Ovary (tissue), 9 donors: ENCODE data around the gene DRC3. TPM values are rescaled to one million over a fixed set of nuclear protein-coding genes. Genes with fewer than 3 reads are reported as not detected.

Experiments used
- DNase-seq, 5 donors: peaks; one replicate each; pipeline ENCODE4 v3.0.0-alpha.2; 2019 to 2020
- H3K27ac ChIP-seq, 2 donors: fragments of 200-600 bp; one replicate each; pipeline versions ENCODE4 v1.5.1 to v1.8.0; 2019 to 2022
- H3K27me3 ChIP-seq: fragments of 200-600 bp; one replicate; pipeline ENCODE4 v1.8.0; 2022
- H3K36me3 ChIP-seq: fragments of 200-600 bp; sonication (generic); one replicate; pipeline ENCODE4 v1.5.1; 2019
- H3K4me1 ChIP-seq: one replicate; pipeline ENCODE4 v1.8.1; 2013; ENCODE audit warnings: mild to moderate bottlenecking, moderate library complexity; ENCODE audit not compliant: insufficient read depth
- H3K4me3 ChIP-seq: fragments of 200-600 bp; sonication (generic); one replicate; pipeline ENCODE4 v1.5.1; 2017
- H3K9me3 ChIP-seq, 2 donors: fragments of 200-600 bp in 1 of 2; sonication (generic) in 1 of 2; one replicate each; pipeline versions ENCODE4 v1.5.1 to v1.8.1; 2013 to 2019; ENCODE audit warnings: mild to moderate bottlenecking in 1 of 2, moderate library complexity in 1 of 2
- CTCF ChIP-seq, 3 donors: fragments of 450-650 bp in 2 of 3; fragments of 200-600 bp in 1 of 3; IDR thresholded peaks; one replicate each; pipeline versions ENCODE4 v1.5.1 to v1.8.0; 2016 to 2022; ENCODE audit warnings: antibody characterized with exemption in 3 of 3, mild to moderate bottlenecking in 1 of 3
- EP300 ChIP-seq: sonication (generic); formaldehyde crosslinking; IDR thresholded peaks from one replicate; pipeline ENCODE4 v1.6.1; 2017; ENCODE audit warnings: antibody characterized with exemption
- POLR2A ChIP-seq: fragments of 450-650 bp; IDR thresholded peaks from one replicate; pipeline ENCODE4 v1.6.1; 2017; ENCODE audit warnings: antibody characterized with exemption, mild to moderate bottlenecking, moderate library complexity
- WGBS, 3 donors: extraction: QIAGEN DNeasy Blood & Tissue Kit in 1 of 3; methylation state at CpG; one replicate each; pipeline versions ENCODE4 v1.1.5 to v1.1.7; 2013 to 2017; 5-methylcytosine and 5-hydroxymethylcytosine counted together
- intact Hi-C, 4 donors: fragments of 100-400 bp; cut with DNase I; formaldehyde crosslinking; loops; one replicate each; pipeline versions ENCODE4 v1.11.0 to v1.15.1; 2022 to 2023
- polyA plus RNA-seq, 2 donors: library from polyadenylated mRNA; stranded (reverse); fragments of 200-250 nt in 1 of 2; fragments of 350-450 nt in 1 of 2; fragmentation: Illumina TruSeq in 1 of 2; extraction: RNeasy Lipid Tissue Mini Kit (QIAGEN cat#74804) in 1 of 2; gene quantifications; one replicate each; pipeline ENCODE4 v1.2.3, GENCODE V29; 2013 to 2014
- total RNA-seq, 7 donors: library from RNA; depleted of rRNA in 2 of 7; stranded (reverse); fragments of >200 nt in 2 of 7; fragmentation: NEBNext Ultra II Directional in 3 of 7; extraction: Animal tissue kit (Norgen Biotek cat#: 25700) in 3 of 7; gene quantifications; one replicate each; pipeline versions ENCODE4 v1.1.0 to v1.2.4, GENCODE V29; 2016 to 2023
- donor health status: DM: no; HTN: no; CAD: no; lungs with moderate emphysema.
- donor health status: DM: no; HTN: no; CAD: no.
- donor health status: Bipolar disorder and iron deficiency.
- donor health status: DM: yes; HTN: yes; CAD: no.
- donor health status: DM: no; HTN: no; CAD: no.
- donor health status: DM: yes; HTN: yes; CAD: no.

The DRC3 gene
- total and polyA plus RNA-seq, 9 donors = 3.6 to 35.3 (median 6.0) TPM

GRCh38 chr17:17983376-17983775 is 10.7 kb downstream of the DRC3 start:
- H3K27ac ChIP-seq = no peak overlapping the region
- intact Hi-C loops = no loop called here

DNA sequence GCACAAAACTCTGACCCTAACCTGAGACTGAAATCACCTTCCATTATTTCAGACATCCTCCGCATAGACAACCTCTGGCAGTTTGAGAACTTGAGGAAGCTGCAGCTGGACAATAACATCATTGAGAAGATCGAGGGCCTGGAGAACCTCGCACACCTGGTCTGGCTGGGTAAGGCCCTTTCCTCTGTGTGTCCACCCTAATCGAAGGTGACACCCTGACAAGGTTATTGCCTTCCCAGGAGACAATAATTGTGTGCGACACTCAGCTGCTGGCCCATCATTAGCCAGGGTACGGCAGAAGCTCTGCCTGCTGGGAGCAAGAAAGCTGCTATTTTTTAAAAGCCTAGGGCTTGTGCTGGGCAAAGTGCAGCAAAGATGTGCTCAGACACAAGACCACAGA is 11.1 kb downstream of the DRC3 start:
- 90 to 92% (median 92%) methylated on average over 6 of the region's 6 CpGs for WGBS, 3 donors
- intact Hi-C loops = no loop called here

More at GRCh38 chr17:17983376-17983775, 10.7 kb downstream of the DRC3 start:
- H3K27me3 ChIP-seq = no peaks in the 10 kb centered on the region
- no peaks in the 10 kb centered on the region for H3K9me3 ChIP-seq
- 89 to 90% (median 89%) methylated on average over 6 of the region's 6 CpGs for WGBS, 3 donors
- no peak for DNase-seq
- no peak for TF ChIP-seq CTCF (IDR thresholded peaks at IDR 0.05)
- TF ChIP-seq POLR2A = no peak
- H3K36me3 ChIP-seq = no peaks in the 10 kb centered on the region
- no peaks in the 10 kb centered on the region for H3K4me1 ChIP-seq
- H3K4me3 ChIP-seq = no peak overlapping the region

DNA sequence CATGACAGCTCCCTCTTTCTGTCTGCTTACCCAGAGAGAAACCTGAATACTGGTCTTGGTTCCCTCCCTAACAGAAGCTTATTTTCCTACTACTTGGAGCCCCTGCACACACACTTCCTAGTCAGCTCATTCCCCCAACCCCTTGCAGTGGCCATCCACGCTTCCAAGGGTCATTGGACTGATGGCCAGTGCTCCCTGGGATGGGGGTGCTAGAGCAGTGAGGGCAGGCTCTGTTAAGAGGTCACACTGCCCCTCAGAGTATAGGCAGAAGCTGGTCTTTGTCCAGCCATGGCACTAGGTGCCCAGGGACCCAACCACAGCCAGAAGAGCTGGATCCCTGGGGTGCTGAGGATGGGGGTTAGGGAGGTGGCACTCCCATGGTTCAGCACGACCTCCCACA is 12.5 kb downstream of the DRC3 start:
- Histone ChIP-seq H3K27ac (no peak overlapping the region), H3K9me3 (no peaks in the 10 kb centered on the region), H3K4me1 (no peaks in the 10 kb centered on the region), H3K27me3 (no peaks in the 10 kb centered on the region), H3K36me3 (no peaks in the 10 kb centered on the region), H3K4me3 (no peak overlapping the region)
- no peak for DNase-seq
- no peak for TF ChIP-seq POLR2A
- no peak for TF ChIP-seq CTCF (IDR thresholded peaks at IDR 0.05)
- no peak for TF ChIP-seq EP300
- WGBS, 3 donors = 83 to 89% (median 86%) methylated on average over 2 of the region's 2 CpGs
- intact Hi-C loops = no loop called here

More for the DNA sequence above, 11.1 kb downstream of the DRC3 start:
- H3K9me3 ChIP-seq = no peaks in the 10 kb centered on the region
- no peak overlapping the region for H3K27ac ChIP-seq
- no peaks in the 10 kb centered on the region for H3K27me3 ChIP-seq
- no peak for DNase-seq
- TF ChIP-seq EP300 (no peak), CTCF (IDR thresholded peaks at IDR 0.05) (no peak), POLR2A (no peak)
- no peaks in the 10 kb centered on the region for H3K36me3 ChIP-seq
- no peaks in the 10 kb centered on the region for H3K4me1 ChIP-seq
- H3K4me3 ChIP-seq = no peak overlapping the region

GRCh38 chr17:17985555-17985954 is 12.9 kb downstream of the DRC3 start:
- intact Hi-C loops = no loop called here
- no peaks in the 10 kb centered on the region for H3K27me3 ChIP-seq
- H3K36me3 ChIP-seq = no peaks in the 10 kb centered on the region
- no peak for DNase-seq
- no peaks in the 10 kb centered on the region for H3K9me3 ChIP-seq
- no peak overlapping the region for H3K27ac ChIP-seq
- WGBS, 3 donors = 76 to 84% (median 80%) methylated on average over 3 of the region's 3 CpGs
- TF ChIP-seq POLR2A = no peak
- no peak for TF ChIP-seq CTCF (IDR thresholded peaks at IDR 0.05)
- TF ChIP-seq EP300 = no peak
- no peaks in the 10 kb centered on the region for H3K4me1 ChIP-seq
- H3K4me3 ChIP-seq = no peak overlapping the region
